Neural progenitor cell (in vitro differentiated cells): ENCODE measurements around the gene CXorf49. TPM values are rescaled to one million over a fixed set of nuclear protein-coding genes. Genes with fewer than 3 reads are reported as not detected.
"Not testable (repeated sequence)": the region's sequence is repeated elsewhere in the genome, so short reads cannot be mapped to it uniquely, and the experiment has no call there.

Source experiments
- DNase-seq: peaks from one replicate; pipeline ENCODE4 v3.0.0-alpha.2; 2016; ENCODE audit warnings: low spot score
- H2AFZ ChIP-seq: fragments of 200-600 bp; sonication (generic); replicated peaks from 2 replicates; pipeline ENCODE4 v1.6.1; 2016; ENCODE audit warnings: antibody characterized with exemption
- H3F3A ChIP-seq: fragments of 200-600 bp; sonication (generic); 2 replicates; pipeline ENCODE4 v1.6.1; 2016; ENCODE audit warnings: antibody characterized with exemption, low read depth
- H3K27ac ChIP-seq: fragments of 200-600 bp; sonication (generic); 2 replicates; pipeline ENCODE4 v1.5.1; 2016; ENCODE audit warnings: mild to moderate bottlenecking
- H3K27me3 ChIP-seq: fragments of 200-600 bp; sonication (generic); 2 replicates; pipeline ENCODE4 v1.6.1; 2016; ENCODE audit warnings: mild to moderate bottlenecking, moderate library complexity
- H3K36me3 ChIP-seq: fragments of 200-600 bp; sonication (generic); 2 replicates; pipeline ENCODE4 v1.5.1; 2016
- H3K4me1 ChIP-seq: fragments of 200-600 bp; sonication (generic); 2 replicates; pipeline ENCODE4 v1.6.1; 2016; ENCODE audit warnings: mixed run types
- H3K4me2 ChIP-seq: fragments of 200-600 bp; sonication (generic); 2 replicates; pipeline ENCODE4 v1.6.1; 2016
- H3K4me3 ChIP-seq: fragments of 200-600 bp; sonication (generic); 2 replicates; pipeline ENCODE4 v1.5.1; 2016
- H3K79me2 ChIP-seq: fragments of 200-600 bp; sonication (generic); 2 replicates; pipeline ENCODE4 v1.6.1; 2016; ENCODE audit warnings: low read depth
- H3K9ac ChIP-seq: fragments of 200-600 bp; sonication (generic); 2 replicates; pipeline ENCODE4 v1.6.1; 2016
- H3K9me3 ChIP-seq: fragments of 200-600 bp; sonication (generic); 2 replicates; pipeline ENCODE4 v1.5.1; 2016; ENCODE audit warnings: low read depth
- H4K20me1 ChIP-seq: fragments of 200-600 bp; sonication (generic); 2 replicates; pipeline ENCODE4 v1.6.1; 2016; ENCODE audit warnings: low read depth
- H3K27ac Mint-ChIP-seq: 3 replicates; pipeline ENCODE4 v1.8.0; 2021; ENCODE audit warnings: mixed read lengths
- H3K27me3 Mint-ChIP-seq: 2 replicates; pipeline ENCODE4 v1.8.0; 2022; ENCODE audit warnings: low read depth, mild to moderate bottlenecking, inconsistent platforms, moderate library complexity, mixed read lengths; ENCODE audit not compliant: insufficient read depth
- H3K36me3 Mint-ChIP-seq: 3 replicates; pipeline ENCODE4 v1.8.0; 2021; ENCODE audit warnings: mixed read lengths
- H3K4me1 Mint-ChIP-seq: 3 replicates; pipeline ENCODE4 v1.8.0; 2021; ENCODE audit warnings: mixed read lengths
- H3K4me3 Mint-ChIP-seq: 3 replicates; pipeline ENCODE4 v1.8.0; 2021; ENCODE audit warnings: mild to moderate bottlenecking, moderate library complexity, mixed read lengths
- H3K9me3 Mint-ChIP-seq: 3 replicates; pipeline ENCODE4 v1.8.0; 2020; ENCODE audit warnings: mixed read lengths
- CTCF ChIP-seq: fragments of 200-600 bp; sonication (generic); IDR thresholded peaks from 2 replicates; pipeline ENCODE4 v1.5.1; 2017; ENCODE audit warnings: antibody characterized with exemption, mild to moderate bottlenecking
- EZH2 ChIP-seq: fragments of 200-600 bp; sonication (generic); IDR thresholded peaks from 2 replicates; pipeline ENCODE4 v1.6.1; 2017; ENCODE audit warnings: antibody characterized with exemption, mild to moderate bottlenecking, moderate library complexity
- EZH2phosphoT487 ChIP-seq: fragments of 200-600 bp; sonication (generic); IDR thresholded peaks from 2 replicates; pipeline ENCODE4 v1.6.1; 2017; ENCODE audit warnings: antibody characterized with exemption
- total RNA-seq: library from RNA; depleted of rRNA; stranded (reverse); fragments of >200 nt; gene quantifications from 2 replicates; pipeline ENCODE4 v1.2.3, GENCODE V29; 2015; ENCODE audit warnings: low replicate concordance

Gene CXorf49
- total RNA-seq, 1 donor from 2014 or later, result not detected

- H3K4me1 Mint-ChIP-seq, result no peaks in the 10 kb centered on the region
- no peak for TF ChIP-seq EZH2
- no peak for TF ChIP-seq CTCF
- TF ChIP-seq EZH2phosphoT487, result no peak
- H3K27ac ChIP-seq, result no peak overlapping the region
- H4K20me1 ChIP-seq, result no peaks in the 10 kb centered on the region
- no peak overlapping the region for H3K9ac ChIP-seq
- H3K36me3 ChIP-seq, result no peaks in the 10 kb centered on the region
- no peaks in the 10 kb centered on the region for H3K4me1 ChIP-seq
- H3K79me2 ChIP-seq, result no peaks in the 10 kb centered on the region
- no peak overlapping the region for H3K4me2 ChIP-seq
- DNase-seq, result no peak
- no peak overlapping the region for H3K4me3 ChIP-seq
- peaks cover 25% of the 10 kb centered on the region for H3K9me3 Mint-ChIP-seq
- no peaks in the 10 kb centered on the region for H3K27me3 ChIP-seq
- peaks cover 8% of the 10 kb centered on the region for H3K27me3 Mint-ChIP-seq
- no peaks in the 10 kb centered on the region for H3K9me3 ChIP-seq
- no peak overlapping the region for H2AFZ ChIP-seq
- H3K27ac Mint-ChIP-seq, result no peak overlapping the region
- H3K36me3 Mint-ChIP-seq, result no peaks in the 10 kb centered on the region
- no peak overlapping the region for H3K4me3 Mint-ChIP-seq
- no peaks in the 10 kb centered on the region for H3F3A ChIP-seq
Measured at GRCh38 chrX:71671043-71671780, 46.9 kb downstream of the CXorf49 start.

GRCh38 chrX:71669947-71670346 is 48.1 kb downstream of the CXorf49 start:
- not testable (repeated sequence) for H4K20me1 ChIP-seq, H3K4me2 ChIP-seq, H2AFZ ChIP-seq, H3K4me3 Mint-ChIP-seq, H3K9ac ChIP-seq, H3K27ac Mint-ChIP-seq, H3K27ac ChIP-seq, H3K9me3 ChIP-seq, H3K36me3 ChIP-seq, H3K4me3 ChIP-seq, H3F3A ChIP-seq, H3K79me2 ChIP-seq, H3K4me1 Mint-ChIP-seq, H3K4me1 ChIP-seq, H3K27me3 ChIP-seq, H3K36me3 Mint-ChIP-seq
- TF ChIP-seq CTCF, result peak; percentile 57
- peaks cover 26% of the 10 kb centered on the region for H3K9me3 Mint-ChIP-seq
- H3K27me3 Mint-ChIP-seq, result peaks cover 10% of the 10 kb centered on the region
- DNase-seq, result peak; percentile 53

DNA sequence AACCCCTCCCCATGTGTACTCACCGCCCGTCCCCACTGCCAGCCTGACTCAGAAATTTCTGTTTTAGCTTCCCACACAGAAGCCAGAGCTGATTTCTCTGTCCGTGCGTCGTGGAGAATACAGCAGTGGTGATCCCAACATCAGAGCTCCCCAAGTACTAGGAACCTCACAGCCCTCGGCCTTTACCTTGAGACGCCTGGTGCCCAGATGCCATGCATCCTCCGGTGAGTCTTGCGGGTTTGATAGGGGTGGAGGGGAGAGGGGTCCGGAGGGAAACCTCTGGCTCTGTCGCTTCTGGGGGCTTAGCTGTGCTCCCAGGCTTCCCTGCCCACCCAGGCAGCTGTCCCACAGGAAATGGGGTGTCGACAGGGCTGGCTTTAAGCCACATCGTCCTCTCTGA is 48.6 kb downstream of the CXorf49 start:
- Histone ChIP-seq H3K4me3 (no peak overlapping the region), H3K36me3 (no peaks in the 10 kb centered on the region), H3K4me1 (no peaks in the 10 kb centered on the region), H2AFZ (no peak overlapping the region), H3K9me3 (no peaks in the 10 kb centered on the region), H3F3A (no peaks in the 10 kb centered on the region), H3K4me2 (no peak overlapping the region), H3K27me3 (no peaks in the 10 kb centered on the region), H3K27ac (no peak overlapping the region), H3K79me2 (no peaks in the 10 kb centered on the region), H3K9ac (no peak overlapping the region), H4K20me1 (no peaks in the 10 kb centered on the region)
- TF ChIP-seq CTCF, result no peak
- no peak for TF ChIP-seq EZH2
- TF ChIP-seq EZH2phosphoT487, result no peak
- Mint-ChIP-seq H3K27me3 (peaks cover 11% of the 10 kb centered on the region), H3K4me1 (no peaks in the 10 kb centered on the region), H3K4me3 (no peak overlapping the region), H3K36me3 (no peaks in the 10 kb centered on the region), H3K9me3 (peaks cover 23% of the 10 kb centered on the region), H3K27ac (no peak overlapping the region)
- DNase-seq, result no peak
